ENCODE data around the gene MRPL51.
"Not testable (repeated sequence)": the region's sequence is repeated elsewhere in the genome, so short reads cannot be mapped to it uniquely, and the experiment has no call there.

MRPL51 gene

DNA sequence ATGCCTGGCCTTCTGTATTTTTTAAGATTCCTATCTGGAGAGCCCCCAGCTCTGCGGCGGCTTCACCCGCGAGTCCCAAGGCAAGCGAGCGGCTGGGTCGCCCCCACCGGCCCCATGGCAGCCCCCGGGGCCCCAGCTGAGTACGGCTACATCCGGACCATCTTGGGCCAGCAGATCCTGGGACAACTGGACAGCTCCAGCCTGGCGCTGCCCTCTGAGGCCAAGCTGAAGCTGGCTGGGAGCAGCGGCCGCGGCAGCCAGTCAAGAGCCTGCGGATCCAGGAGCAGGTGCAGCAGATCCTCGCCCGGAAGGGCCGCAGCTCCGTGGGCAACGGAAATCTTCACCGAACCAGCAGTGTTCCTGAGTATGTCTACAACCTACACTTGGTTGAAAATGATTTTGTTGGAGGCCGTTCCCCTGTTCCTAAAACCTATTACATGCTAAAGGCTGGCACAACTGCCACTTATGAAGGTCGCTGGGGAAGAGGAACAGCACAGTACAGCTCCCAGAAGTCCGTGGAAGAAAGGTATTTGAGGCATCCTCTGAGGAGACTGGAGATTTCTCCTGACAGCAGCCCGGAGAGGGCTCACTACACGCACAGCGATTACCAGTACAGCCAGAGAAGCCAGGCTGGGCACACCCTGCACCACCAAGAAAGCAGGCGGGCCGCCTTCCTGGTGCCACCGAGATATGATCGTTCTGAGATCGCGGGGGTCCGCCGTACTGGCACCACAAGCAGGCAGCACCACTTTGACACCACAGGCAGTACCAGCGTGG, 15.3 kb downstream of the MRPL51 start:
- FAIRE-seq = not testable (repeated sequence)

DNA sequence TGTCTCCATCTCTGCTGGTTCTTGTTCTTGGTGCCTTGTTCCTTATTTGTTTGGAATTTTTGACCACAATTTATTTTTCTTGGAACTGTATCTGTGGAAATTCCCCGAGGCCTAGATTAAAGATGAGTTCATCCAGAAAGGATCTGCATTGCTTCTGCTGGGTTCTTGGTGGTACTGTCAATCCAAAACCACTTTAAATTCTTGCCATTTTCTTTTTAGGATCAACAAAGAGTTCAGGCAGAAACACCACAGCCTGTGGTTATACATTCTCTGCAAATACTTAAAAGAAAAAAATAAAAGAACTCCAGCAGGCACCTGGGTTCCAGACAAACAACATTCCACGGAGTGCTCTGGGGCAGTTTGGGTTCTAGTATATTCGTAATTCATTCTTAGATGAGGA, 16.6 kb downstream of the MRPL51 start:
- FAIRE-seq = no peak

DNA sequence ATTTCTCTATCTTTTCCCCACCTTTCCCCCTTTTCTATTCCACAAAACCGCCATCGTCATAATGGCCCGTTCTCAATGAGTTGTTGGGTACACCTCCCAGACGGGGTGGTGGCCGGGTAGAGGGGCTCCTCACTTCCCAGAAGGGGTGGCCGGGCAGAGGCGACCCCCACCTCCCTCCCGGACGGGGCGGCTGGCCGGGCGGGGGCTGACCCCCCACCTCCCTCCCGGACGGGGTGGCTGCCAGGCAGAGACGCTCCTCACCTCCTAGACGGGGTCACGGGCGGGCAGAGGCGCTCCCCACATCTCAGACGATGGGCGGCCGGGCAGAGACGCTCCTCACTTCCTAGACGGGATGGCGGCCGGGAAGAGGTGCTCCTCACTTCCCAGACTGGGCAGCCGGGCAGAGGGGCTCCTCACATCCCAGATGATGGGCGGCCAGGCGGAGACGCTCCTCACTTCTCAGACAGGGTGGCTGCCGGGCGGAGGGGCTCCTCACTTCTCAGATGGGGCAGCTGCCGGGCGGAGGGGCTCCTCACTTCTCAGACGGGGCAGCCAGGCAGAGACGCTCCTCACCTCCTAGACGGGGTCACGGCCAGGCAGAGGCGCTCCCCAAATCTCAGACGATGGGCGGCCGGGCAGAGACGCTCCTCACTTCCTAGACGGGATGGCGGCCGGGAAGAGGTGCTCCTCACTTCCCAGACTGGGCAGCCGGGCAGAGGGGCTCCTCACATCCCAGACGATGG, 17.7 kb downstream of the MRPL51 start:
- FAIRE-seq = not testable (repeated sequence)

DNA sequence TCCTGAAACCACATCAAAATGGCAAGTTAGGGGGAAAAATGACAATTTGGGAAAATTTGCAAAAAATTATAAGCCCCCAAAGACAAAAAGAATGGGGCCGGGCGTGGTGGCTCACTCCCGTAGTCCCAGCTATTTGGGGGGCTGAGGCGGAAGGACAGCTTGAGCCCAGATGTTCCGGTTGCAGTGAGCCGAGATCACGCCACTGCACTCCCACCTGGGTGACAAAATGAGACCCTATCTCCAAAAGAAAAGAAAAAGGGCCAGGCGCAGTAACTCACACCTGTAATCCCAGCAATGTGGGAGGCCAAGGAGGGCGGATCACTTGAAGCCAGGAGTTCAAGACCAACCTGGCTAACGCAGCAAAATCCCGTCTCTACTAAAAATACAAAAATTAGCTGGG, 20.6 kb downstream of the MRPL51 start:
- FAIRE-seq = no peak

DNA sequence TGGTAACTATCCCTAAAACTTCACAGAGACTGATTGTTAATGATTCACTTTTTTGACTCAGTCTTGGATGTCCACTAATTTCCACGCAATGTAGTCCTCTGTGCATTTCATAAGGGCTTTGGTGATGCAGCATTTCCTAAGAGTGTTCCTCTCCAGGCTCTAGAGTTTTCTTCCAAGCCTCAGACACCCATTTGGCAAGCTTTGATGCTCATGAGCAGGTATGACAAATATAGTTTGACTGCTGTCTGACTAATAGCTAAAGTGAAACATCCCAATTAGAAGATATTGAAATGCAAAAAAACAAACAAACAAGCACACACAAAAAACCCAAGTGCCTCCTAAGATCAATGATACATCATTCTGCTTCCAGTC, 21.1 kb downstream of the MRPL51 start:
- no peak for FAIRE-seq

DNA sequence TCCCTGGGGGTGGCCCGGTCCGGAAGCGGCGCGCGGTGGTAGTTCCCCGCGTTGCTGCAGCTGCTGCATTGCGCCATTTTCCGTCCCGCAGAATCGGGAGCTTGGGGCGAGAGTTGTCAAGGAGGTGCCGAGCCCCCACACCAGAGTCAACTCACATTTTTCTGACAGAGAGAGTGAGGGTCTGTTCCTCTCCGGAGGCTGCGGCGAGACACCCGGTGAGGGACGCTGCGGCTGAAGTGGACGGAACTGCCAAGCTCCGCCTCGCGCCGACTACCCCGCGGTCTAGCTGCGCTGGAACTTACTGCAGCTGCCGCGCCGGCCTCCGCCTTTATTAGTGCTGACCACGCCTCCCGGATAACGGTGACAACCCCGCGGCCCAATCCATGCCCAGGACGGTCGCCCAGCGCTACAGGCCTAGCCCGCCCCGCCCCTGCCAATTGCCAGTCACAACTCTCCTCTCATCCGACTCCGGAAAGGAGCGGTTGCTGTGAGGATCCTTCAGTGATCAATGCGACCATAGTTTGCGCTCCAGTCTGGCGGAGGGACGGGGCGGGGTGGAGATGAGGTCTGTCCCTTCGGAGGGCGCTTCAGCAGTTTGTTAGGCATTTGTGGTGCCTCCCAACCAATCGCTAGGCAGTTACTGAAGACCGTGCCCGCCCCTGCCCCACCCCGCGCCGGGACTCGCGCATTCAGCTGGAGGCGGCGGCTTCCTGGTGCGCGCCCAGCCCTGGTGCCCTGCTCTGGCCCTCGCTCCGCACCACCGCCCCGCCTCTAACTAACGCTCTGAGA, 22.5 kb downstream of the MRPL51 start, which contains the start of gene VAMP1:
TSS of gene VAMP1 (minus strand) at position 303 of the 789 bp plus-strand sequence. CDS start at position 157, 146 bp downstream.
- peak; percentile 60 for FAIRE-seq

DNA sequence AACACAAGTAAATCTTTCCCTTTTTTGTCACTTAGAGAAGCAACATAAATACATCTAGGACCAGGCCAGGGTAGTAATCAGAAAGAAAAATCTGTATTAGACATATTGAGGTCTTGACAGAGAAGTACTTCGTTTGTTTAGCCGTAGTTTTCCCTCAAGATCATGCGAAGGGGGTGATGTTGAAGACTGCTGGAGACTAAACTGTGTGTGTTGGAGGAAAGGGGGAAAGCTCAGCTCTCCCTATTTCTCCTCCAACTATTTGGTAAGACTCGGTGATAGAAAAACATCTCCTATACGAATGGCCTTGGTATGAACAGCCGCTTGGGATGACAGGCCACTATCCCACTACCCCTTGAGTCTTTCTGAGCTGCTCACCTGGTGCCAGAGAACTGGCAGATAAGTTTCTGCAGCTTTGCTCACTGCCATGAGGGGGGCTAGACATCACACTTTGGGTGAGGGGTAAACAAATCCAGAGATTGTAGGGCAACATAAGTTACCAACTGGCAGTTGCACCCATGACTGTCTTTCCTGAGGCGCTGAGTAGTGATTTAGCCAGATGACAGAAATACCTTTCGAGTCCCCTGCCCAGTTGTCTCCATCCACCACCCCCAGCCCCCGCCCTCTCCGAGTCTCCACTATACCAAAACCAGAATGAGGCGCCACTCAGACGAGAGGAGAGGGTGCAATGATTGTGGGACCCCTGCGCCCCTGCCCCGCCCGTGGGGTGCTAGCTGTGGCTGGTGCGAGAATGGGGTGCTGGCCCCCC, 23.3 kb downstream of the MRPL51 start:
- no peak for FAIRE-seq

DNA sequence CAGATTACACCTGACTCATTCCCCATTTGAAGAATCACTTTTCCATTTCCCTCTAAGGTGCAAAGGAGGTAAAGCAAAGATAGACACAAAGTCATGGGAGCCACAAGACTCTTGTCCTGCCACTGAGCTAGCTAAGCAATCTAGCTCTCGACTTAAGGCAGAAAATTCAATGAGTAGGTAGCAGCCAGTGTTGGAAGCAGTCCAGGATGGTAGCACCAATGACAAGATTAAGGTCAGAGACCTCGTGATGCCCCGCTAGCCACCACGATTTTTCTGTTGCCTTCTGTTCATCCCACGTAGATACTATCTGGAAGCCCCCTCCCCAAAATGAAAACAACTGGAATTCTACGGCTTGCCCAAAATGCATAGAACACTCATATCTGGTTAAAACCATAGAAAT, 24.0 kb downstream of the MRPL51 start:
- FAIRE-seq = no peak

DNA sequence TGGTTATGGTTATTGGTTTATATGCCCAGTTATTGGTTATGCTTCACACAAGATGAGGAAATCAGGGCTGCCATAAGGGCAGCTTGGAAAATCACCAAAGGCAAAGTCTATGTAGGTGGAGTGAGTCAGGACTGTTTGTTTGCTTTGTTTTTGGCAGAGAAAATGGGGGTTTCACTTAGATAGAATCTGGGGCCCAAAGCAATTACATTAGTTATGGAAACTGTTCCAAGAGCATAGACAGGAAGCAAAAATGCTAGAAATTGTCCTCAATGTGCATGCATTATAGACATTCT, 24.8 kb downstream of the MRPL51 start:
- no peak for FAIRE-seq

DNA sequence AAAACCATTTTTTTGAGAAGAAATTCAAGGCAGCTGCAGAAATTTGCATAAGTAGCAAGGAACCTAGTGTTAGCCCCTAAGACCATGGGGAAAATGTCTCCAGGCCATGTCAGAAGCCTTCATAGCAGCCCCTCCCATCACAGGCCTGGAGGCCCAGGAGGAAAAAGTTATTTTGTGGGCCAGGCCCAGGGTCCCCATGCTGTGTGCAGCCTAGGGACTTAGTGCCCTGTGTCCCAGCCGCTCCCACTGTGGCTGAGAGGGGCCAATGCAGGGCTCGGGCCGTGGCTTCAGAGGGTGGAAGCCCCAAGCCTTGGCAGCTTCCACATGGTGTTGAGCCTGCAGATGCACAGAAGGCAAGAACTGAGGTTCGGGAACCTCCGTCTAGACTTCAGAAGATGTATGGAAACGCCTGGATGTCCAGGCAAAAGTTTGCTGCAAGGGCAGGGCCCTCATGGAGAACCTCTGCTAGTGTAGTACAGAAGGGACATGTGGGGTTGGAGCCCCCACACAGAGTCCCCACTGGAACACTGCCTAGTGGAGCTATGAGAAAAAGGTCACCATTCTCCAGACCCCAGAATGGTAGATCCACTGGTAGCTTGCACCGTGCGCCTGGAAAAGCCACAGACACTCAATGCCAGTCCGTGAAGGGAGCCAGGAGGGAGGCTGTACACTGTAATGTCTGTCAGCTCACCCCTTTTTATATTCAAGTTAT, 25.3 kb downstream of the MRPL51 start:
- FAIRE-seq = not testable (repeated sequence)

DNA sequence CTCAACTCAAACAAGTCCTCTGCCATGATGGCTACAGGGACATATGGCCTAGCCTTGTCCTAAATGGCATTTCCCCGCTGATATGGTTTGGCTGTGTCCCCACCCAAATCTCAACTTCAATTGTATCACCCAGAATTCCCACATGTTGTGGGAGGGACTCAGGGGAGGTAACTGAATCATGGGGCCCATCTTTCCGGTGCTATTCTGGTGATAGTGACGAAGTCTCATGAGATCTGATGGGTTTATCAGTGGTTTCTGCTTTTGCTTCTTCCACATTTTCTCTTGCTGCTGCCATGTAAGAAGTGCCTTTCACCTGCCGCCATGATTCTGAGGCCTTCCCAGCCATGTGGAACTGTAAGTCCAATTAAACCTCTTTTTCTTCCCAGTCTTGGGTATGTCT, 26.3 kb downstream of the MRPL51 start:
- not testable (repeated sequence) for FAIRE-seq

DNA sequence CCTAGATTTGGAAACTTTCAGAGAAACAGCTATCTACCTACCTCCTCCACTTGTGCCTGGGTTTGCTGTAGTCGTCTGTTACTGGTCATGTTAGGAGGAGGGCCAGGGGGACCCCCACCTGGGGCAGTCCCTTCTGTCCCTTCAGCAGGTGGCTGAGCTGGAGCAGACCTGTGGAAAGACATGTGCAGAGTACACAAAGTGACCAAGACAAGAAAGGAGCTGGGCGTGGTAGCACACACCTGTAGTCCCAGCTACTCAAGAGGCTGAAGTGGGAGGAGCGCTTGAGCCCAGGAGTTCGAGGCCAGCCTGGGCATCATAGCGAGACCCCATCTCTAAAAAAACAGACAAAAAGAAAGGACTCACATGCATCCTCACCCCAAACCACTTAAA, 26.9 kb downstream of the MRPL51 start:
- FAIRE-seq = no peak

DNA sequence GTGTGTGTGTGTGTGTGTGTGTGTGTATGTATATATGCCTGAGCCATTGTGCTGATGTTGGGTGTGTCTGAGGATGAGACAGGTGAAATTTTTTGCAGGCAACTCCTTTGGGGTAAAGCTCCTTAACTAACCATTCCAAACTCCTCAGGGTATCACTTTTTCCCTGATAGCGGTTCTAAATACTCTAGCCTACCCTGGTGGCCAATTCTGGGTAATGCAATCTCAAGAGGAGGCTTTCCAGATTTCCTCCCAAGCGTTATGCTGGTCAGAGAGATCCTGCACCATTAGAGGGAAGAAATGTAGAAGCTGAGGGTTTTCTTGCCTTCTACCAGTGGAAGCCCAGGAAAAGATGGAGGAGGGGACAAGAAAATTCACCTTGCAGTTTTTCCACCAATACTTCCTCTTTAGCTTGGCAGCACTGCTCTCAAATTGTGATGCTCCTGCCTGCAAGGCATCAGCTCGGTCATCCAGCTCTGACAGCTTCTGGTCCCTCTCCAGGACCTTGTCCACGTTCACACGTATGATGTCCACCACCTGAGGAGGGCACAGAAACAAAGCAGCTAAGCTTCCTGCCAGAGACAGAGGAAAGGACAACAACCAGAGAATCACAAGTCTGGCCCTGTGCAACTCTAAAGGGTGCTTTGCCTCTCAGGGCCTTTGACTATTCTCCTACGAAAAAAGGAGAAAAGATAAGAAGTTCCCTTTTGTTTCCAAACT, 27.4 kb downstream of the MRPL51 start:
- no peak for FAIRE-seq

DNA sequence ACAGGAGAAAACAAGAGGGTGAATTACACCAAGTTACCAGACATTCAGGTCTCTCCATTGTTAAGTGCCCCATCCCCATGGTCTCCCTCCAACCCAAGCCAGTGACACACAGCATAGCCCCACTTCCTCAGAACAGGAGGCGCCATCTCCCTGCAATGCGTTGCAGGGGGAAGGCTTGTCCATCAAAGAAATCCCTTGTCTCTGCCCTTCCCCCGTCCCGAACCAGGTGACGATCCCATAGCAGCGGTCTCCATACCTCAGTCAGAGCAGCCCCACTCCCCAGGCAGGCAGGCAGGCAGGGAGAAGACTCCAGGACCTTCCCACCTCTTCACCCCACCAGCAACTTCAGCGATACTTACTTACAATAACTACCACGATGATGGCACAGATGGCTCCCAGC, 28.5 kb downstream of the MRPL51 start:
- no peak for FAIRE-seq

DNA sequence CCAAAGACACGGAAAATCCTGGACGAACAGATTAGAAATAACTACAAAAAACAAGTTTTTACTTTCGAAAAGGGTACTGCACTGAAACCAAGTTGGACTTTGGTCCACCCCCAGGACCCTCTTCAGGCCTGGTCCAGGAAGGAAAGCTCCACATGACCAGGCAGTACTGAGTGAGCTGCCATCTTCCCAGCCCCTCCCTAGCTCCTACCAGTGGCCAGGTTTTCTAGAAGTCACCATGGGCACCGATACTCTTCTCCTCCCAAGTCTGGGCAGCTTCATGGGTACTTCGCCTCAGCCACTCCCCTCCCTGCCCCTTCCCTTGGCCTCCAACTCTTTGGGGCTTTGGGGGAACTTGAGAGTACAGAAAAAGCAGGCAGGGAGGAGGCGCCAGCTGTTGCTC, 29.2 kb downstream of the MRPL51 start:
- no peak for FAIRE-seq

DNA sequence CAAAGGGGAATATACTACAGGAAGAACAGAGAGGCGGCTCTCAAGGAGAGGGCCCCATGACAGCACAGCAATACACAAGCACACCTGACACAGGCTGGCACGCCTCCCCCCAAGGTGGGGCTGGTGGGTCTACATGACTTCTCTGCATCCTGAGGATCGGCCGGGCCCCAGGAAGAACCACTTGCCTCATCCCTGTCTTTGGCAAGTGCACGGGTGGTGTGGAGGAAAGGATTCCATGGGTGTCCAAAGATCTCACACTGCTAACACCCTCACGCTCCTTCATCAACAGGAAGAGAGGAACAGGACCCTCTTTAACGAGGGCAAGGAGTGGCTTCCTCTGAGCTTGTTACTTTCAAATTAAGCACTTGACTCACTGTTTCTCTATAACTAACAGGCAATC, 29.8 kb downstream of the MRPL51 start:
- FAIRE-seq = no peak

DNA sequence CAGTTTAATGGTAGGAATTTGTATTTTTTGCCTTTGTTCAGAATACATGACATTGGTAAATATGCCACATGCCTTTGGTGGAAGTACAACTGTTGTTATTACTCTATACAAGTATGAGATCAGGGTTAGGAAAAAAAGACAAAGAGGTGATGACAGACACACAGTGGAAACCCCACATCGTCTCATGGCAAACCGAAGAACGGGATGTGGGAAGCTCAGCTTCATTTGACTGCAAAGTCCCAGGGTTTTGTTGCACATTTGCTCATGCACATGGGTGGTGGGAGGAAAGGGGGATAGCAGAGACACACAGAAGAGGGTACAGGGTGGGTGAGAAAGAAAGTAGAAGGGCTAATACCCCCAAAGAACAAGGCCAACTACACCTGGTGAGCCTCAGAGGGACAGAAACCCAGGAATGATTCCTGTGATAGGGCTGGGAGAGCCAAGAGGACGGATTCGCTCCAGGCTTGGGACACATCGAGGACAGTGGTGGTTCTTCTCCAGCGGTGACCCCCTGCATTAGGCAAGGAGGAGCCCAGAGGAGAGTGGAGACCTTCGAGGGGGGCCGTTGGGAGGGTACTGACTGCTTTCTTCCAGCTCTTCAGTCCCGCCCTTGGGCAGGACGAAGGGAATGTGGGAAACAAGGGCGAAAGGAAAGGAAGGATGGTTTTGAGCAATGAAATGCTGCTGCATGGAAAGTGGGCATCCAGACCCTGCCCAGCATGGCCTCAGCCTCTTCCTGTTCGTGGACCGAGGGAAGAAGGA, 30.6 kb downstream of the MRPL51 start:
- FAIRE-seq = no peak

DNA sequence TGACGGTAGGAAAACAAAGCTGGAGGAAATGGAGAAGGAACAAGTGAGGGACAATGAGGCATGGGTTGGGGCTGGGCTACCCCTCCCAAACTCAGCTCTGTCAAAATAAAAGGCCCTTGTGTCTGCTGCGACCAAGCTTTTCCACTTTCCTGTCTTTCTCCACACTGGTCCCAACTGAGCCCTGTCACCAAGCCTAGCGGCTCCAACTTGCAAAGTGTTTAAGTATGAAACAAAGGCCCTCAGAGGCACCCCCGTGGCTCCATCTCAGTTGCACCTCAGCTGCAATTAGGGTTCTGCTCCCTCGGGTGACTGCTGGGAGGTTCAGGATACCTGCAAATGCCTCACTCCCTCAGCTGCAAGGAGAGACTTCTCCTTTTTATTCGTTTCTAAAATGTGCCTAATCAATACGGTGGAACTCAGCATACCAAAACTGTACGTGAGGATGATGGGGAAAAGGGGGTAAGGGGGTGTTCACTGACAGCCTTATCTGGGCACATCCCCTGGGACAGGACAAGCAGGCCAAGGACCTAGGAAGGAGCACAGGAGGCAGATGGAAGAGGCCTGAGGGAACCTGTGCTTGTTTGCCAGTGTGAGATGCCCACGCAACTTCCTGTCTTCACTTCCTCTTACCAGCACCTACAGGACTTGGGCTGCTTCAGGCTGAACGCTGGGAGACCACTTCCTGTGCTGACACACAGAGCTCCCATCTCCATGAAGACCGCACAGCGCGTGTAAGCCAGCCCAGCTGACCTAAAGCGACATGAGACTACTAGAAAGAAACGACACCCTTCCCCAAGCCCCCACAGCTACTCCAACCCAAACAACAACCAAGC, 31.4 kb downstream of the MRPL51 start:
- FAIRE-seq = no peak

DNA sequence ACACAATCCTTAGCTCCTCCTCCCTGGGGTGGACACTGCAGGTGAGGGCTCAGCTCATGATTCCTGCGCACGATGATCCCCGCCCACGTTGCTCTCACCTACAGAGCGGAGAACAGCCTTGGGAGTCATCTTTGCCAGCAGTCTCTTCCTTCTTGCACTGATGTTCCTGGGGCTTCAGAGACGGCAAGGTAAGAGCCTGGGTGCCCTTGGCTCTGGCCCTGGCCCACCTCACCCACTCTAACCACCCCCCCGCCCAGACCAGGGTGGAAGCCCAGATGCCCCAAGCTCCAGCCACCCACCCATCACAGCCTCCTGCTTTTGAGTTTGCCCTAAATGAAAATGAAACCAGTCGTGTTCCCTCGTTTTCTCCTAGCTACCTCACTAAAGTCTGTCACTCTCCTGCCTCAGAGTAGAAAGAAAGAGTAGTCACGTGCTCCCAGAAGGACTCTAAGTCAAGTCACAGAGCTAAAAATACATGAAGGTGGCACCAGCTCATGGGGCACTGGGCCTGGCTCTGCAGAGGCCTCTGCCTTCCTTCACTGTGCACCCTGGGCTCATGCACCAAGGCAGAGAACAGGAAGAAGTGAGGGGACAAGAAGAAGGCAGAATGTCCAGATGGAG, 32.2 kb downstream of the MRPL51 start:
- FAIRE-seq = no peak
